Motor neuron (in vitro differentiated cells): ENCODE results near the gene PRR22. TPM values are rescaled to one million over a fixed set of nuclear protein-coding genes. Genes with fewer than 3 reads are reported as not detected.
"Not testable (repeated sequence)": the region's sequence is repeated elsewhere in the genome, so short reads cannot be mapped to it uniquely, and the experiment has no call there.

ENCODE experiments used
- ATAC-seq, 8 experiments: fragments of 200-7000 bp; cut with Tn5 transposase; replicated peaks in 6 of 8; 2 replicates each; pipeline ENCODE4 v1.8.0; 2021; ENCODE audit warnings: mild to moderate bottlenecking in 8 of 8, moderate library complexity in 8 of 8
- H3K27ac ChIP-seq, 2 donors: fragments of 250-450 bp; sonication (Bioruptor Pico); 2 replicates each; pipeline ENCODE4 v1.9.0; 2021; ENCODE audit warnings: antibody characterized with exemption in 2 of 2, mild to moderate bottlenecking in 2 of 2, moderate library complexity in 1 of 2
- H3K4me1 ChIP-seq, 2 donors: fragments of 250-450 bp; sonication (Bioruptor Pico); replicated peaks in 1 of 2; 2 replicates each; pipeline ENCODE4 v1.6.1; 2021; ENCODE audit warnings: antibody characterized with exemption in 2 of 2, mild to moderate bottlenecking in 2 of 2, moderate library complexity in 1 of 2
- H3K4me3 ChIP-seq, 5 donors: fragments of 250-450 bp; sonication (Bioruptor Pico); 2 replicates each; pipeline ENCODE4 v1.9.0; 2021; ENCODE audit warnings: antibody characterized with exemption in 5 of 5, mild to moderate bottlenecking in 5 of 5, moderate library complexity in 4 of 5
- WGBS, 10 experiments: fragments of 450-650 bp; shearing (Covaris generic); methylation state at CpG; one replicate each; pipeline ENCODE4 v1.0.0; 2022; 5-methylcytosine and 5-hydroxymethylcytosine counted together
- in situ Hi-C, 9 experiments: fragments of 400-800 bp; cut with MboI; loops; one replicate each; pipeline ENCODE4 v1.15.0; 2021; ENCODE audit warnings: low sequenced_read_pairs in 9 of 9, low pct_unique_long_range_greater_than_20kb in 2 of 9; ENCODE audit not compliant: unreplicated experiment in 9 of 9
- total RNA-seq, 8 experiments: library from RNA; unstranded; fragments of 300-600 nt; gene quantifications; 2 replicates each; pipeline versions ENCODE4 v1.2.3 to v1.2.4, GENCODE V29; 2022

PRR22 gene
- total RNA-seq, 8 experiments from 2014 or later: 0.43 to 5.7 (median 1.3) TPM

DNA sequence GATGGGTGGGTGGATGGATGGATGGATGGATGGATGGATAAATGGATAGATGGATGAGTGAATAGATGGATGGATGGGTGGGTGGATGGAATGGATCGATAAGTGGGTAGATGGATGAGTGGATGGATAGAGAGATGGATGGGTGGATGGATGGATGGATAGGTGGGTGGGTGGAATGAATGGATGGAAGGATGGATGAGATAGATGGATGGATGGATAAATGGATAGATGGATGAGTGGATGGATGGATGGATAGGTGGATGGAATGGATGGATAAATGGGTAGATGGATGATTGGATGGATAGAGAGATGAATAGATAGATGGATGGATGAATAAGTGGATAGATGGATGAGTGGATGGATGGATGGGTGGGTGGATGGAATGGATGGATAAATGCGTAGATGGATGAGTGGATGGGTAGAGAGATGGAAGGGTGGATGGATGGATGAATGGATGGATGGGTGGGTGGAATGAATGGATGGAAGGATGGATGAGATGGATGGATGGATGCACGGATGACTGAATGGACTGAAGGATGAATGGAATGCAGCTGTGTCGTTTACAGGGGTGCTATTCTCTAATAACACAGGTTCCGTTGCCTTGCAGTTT lies 21.8 kb downstream of the PRR22 start:
- in situ Hi-C loops: no loop called here
- Histone ChIP-seq H3K4me1 (no peaks in the 10 kb centered on the region), H3K27ac (no peak overlapping the region), H3K4me3 (no peak overlapping the region)
- WGBS, 10 experiments: 56 to 92% (median 77%) methylated on average over 1 to 5 of the region's 5 CpGs
- no peak for ATAC-seq

DNA sequence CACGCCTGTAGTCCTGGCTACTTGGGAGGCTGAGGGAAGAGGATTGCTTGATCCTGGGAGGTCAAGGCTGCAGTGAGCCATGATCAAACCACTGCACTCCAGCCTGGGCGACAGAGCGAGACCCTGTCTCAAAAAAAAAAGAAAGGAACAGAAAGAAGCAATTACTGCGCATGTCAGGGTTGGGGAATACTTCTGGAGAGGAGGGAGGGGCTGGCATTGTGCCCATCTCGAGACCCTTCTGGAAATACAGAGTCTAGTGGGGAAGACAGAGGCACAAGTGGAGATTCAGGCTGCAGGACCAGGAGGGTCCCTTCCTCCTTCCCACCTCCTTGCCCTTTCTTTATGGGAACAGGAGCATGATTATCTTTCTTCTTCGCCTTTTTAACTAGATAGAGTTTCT lies 30.8 kb downstream of the PRR22 start:
- no peak overlapping the region for H3K27ac ChIP-seq
- WGBS, 10 experiments: 0 to 86% (median 68%) methylated on average over 1 to 3 of the region's 6 CpGs; no CpG with 5 or more reads in 3 of the 10 experiments
- in situ Hi-C loops: no loop called here
- no peak overlapping the region for H3K4me3 ChIP-seq
- no peaks in the 10 kb centered on the region for H3K4me1 ChIP-seq
- no peak for ATAC-seq

DNA sequence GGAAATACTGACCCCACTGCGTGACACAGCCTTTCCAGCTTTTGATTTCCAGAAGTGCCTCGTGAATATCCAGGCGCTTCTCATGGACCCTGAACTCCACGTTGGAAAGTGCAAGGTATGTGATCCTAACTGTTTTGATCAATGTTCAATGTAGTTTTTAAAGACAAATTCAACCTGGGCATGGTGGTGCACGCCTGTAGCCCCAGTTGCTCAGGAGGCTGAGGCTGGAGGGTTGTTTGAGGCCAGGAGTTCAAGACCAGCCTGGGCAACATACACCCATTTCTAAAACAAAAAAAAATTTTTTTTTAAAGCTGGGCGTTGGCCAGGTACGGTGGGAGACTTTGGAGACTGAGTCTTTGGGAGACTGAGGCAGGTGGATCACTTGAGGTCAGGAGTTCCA lies 32.8 kb downstream of the PRR22 start:
- H3K27ac ChIP-seq: no peak overlapping the region
- in situ Hi-C loops: no loop called here
- WGBS, 10 experiments: 21 to 100% (median 82%) methylated on average over 2 to 7 of the region's 7 CpGs; no CpG with 5 or more reads in 2 of the 10 experiments
- no peak for ATAC-seq
- no peaks in the 10 kb centered on the region for H3K4me1 ChIP-seq
- H3K4me3 ChIP-seq: no peak overlapping the region

DNA sequence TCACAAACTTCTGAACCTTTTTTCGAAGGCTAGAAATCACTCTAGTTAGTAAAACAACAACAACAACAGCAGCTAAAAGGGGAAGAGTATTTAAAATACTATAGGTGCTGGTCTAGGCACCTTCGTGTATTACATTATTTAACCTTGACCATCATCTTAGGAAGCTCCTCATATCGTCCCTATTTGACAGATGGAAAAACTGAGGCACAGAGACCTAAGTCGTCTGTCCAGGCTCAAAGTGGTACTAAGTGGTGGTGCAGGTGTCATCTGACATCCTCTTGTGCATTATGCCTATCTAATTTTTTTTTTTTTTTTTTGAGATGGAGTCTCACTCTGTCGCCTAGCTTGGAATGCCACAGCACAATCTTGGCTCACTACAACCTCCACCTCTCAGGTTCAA lies 35.0 kb downstream of the PRR22 start:
- WGBS, 10 experiments: 33 to 100% (median 75%) methylated on average over 1 to 5 of the region's 5 CpGs
- Histone ChIP-seq H3K4me1 (no peaks in the 10 kb centered on the region), H3K27ac (no peak overlapping the region), H3K4me3 (no peak overlapping the region)
- no peak for ATAC-seq
- in situ Hi-C loops: no loop called here

DNA sequence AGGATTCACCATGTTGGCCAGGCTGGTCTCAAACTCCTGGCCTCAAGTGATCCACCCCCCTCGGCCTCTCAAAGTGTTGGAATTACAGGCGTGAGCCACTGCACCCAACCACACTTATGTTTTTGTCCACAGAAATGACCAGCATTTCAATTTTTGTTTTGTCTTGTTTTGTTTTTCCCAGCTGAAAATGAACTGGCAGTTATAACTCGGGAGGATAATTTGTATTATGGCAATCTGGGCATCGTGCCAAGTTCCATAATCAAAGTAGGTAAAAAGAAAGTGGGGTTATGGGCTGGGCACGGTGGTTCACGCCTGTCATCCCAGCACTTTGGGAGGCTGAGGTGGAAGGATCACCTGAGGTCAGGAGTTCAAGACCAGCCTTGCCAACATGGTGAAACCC lies 35.6 kb downstream of the PRR22 start:
- in situ Hi-C loops, H3K4me1 ChIP-seq, ATAC-seq, H3K27ac ChIP-seq, H3K4me3 ChIP-seq: not testable (repeated sequence)
- WGBS, 10 experiments: 17 to 92% (median 66%) methylated on average over 1 to 4 of the region's 6 CpGs; no CpG with 5 or more reads in 2 of the 10 experiments

DNA sequence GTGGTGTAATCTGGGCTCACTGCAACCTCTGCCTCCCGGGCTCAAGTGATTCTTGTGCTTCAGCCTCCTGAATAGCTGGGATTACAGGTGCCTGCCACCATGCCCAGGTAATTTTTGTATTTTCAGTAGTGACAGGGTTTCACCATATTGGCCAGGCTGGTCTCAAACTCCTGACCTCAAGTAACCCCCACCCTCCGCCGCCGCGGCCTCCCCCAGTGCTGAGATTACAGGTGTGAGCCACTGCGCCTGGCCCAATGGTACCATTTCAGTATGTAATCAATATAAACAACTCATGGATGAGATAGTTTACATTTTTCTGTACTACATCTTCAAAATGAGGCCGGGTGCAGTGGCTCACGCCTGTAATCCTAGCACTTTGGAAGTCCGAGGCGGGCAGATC lies 39.5 kb downstream of the PRR22 start:
- H3K4me3 ChIP-seq, H3K27ac ChIP-seq, in situ Hi-C loops, ATAC-seq, H3K4me1 ChIP-seq: not testable (repeated sequence)
- 55 to 94% (median 68%) methylated on average over 2 to 9 of the region's 10 CpGs; no CpG with 5 or more reads in 4 of the 10 experiments for WGBS, 10 experiments

DNA sequence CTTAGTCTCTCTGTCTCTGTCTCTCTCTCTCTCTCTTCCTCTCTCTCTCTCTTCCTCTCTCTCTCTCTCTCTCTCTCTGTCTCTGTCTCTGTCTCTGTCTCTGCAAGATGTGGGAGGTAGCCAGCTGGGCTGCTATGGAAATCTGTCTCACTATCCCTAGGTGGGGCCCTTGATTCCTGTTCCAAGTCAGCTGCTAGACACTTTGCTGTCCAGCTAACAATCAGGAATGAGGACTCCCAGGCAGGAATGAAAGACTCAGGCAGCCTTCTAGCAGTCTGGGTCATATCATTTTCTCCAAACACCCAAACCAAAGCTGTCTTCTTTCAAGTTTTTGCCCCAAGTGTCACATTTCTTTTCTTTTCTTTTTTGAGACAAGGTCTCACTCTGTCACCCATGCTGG lies 40.9 kb downstream of the PRR22 start:
- in situ Hi-C loops: no loop called here
- Histone ChIP-seq H3K4me1 (no peaks in the 10 kb centered on the region), H3K27ac (no peak overlapping the region), H3K4me3 (no peak overlapping the region)
- peak in 2 of 8 experiments; percentile 74 to 97 for ATAC-seq

DNA sequence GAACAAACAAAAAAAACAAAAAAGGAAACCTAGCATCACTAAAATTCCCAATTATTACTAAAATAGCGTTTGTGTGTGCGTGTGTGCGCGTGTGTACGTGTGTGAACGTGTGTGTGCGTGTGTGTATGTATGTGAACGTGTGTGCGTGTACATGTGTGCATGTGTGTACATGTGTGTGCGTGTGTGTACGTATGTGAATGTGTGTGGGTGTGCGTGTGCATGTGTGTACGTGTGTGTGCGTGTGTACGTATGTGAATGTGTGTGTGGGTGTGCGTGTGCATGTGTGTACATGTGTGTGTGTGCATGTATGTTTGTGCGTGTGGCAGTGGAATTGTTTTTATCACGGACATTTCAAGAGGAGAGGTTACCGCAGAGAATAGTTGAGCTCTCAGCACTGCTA lies 42.5 kb downstream of the PRR22 start:
- Histone ChIP-seq H3K4me1 (no peaks in the 10 kb centered on the region), H3K27ac (no peak overlapping the region), H3K4me3 (no peak overlapping the region)
- in situ Hi-C loops: no loop called here
- WGBS, 10 experiments: 36 to 91% (median 85%) methylated on average over 3 to 17 of the region's 19 CpGs; no CpG with 5 or more reads in 3 of the 10 experiments
- no peak for ATAC-seq

DNA sequence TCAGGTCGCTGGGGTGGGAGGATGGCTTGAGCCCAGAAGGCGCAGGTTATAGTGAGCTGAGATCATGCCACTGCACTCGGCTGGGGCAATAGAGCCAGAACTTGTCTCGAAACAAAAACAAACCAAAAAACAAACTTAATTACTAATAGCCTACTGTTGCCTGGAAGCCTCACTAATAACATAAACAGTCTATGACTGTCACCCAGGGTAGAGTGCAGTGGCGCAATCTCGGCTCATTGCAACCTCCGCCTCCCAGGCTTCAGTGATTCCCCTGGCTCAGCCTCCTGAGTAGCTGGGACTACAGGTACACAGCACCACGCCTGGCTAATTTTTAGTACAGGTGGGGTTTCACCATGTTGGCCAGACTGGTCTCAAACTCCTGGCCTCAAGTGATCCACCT lies 46.1 kb downstream of the PRR22 start:
- in situ Hi-C loops: no loop called here
- ATAC-seq: peak in 2 of 8 experiments; percentile 30 to 34
- H3K27ac ChIP-seq: no peak overlapping the region
- 29 to 100% (median 83%) methylated on average over 1 to 7 of the region's 8 CpGs; no CpG with 5 or more reads in 3 of the 10 experiments for WGBS, 10 experiments
- H3K4me1 ChIP-seq: no peaks in the 10 kb centered on the region
- H3K4me3 ChIP-seq: no peak overlapping the region

DNA sequence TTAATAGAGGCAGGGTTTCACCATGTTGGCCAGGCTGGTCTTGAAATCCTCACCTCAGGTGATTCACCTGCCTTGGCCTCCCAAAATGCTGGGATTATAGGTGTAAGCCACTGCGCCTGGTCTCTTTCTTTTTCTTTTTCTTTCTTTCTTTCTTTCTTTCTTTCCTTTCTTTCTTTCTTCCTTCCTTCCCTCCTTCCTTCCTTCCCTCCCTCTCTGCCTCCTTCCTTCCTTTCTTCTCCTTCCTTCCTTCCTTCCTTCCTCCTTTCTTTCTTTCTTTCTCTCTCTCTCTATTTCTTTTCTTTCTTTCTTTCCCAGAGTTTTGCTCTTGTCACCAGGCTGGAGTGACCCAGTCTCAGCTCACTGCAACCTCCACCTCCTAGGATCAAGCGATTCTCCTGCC lies 51.4 kb downstream of the PRR22 start:
- H3K27ac ChIP-seq, in situ Hi-C loops, H3K4me1 ChIP-seq, H3K4me3 ChIP-seq, ATAC-seq: not testable (repeated sequence)
- WGBS, 10 experiments: 50 to 100% (median 73%) methylated on average over 1 to 2 of the region's 2 CpGs; no CpG with 5 or more reads in 2 of the 10 experiments

Other genes starting within 250 kb of the PRR22 start
- 1 to 10 TPM in 5 of 8 experiments, under 1 TPM in 3; 0.46 to 2.6 (median 1.1) TPM for gene TINCR, start 216.8 kb downstream of the PRR22 start, total RNA-seq
- gene SAFB2, start 162.0 kb downstream of the PRR22 start, total RNA-seq: 10 to 100 TPM; 31.1 to 97.5 (median 50.6) TPM
- gene SAFB, start 161.7 kb downstream of the PRR22 start, total RNA-seq: 100 to 1,000 TPM in 3 of 8 experiments, 10 to 100 TPM in 5; 37.2 to 144 (median 73.5) TPM
- gene MICOS13, start 104.2 kb downstream of the PRR22 start, total RNA-seq: 10 to 100 TPM; 36.6 to 86.7 (median 54.2) TPM
- 10 to 100 TPM in 5 of 8 experiments, 1 to 10 TPM in 3; 4.6 to 28.1 (median 20.6) TPM for gene HSD11B1L, start 103.7 kb downstream of the PRR22 start, total RNA-seq
- 1,000 to 10,000 TPM; 1,024 to 1,875 (median 1,439) TPM for gene RPL36, start 94.5 kb downstream of the PRR22 start, total RNA-seq
- 100 to 1,000 TPM in 1 of 8 experiments, 10 to 100 TPM in 7; 49.8 to 109 (median 94.9) TPM for gene LONP1, start 64.6 kb downstream of the PRR22 start, total RNA-seq
- gene CATSPERD, start 64.1 kb downstream of the PRR22 start, total RNA-seq: under 1 TPM in 1 of 8 experiments, not detected in 7; 0.05 TPM
- 10 to 100 TPM in 7 of 8 experiments, 1 to 10 TPM in 1; 8.9 to 49.0 (median 20.2) TPM for gene DUS3L, start 6.4 kb upstream of the PRR22 start, total RNA-seq
- 1 to 10 TPM in 3 of 8 experiments, under 1 TPM in 3, not detected in 2; 0.49 to 2.7 (median 1.1) TPM for gene NRTN, start 20.3 kb upstream of the PRR22 start, total RNA-seq
- 1 to 10 TPM in 2 of 8 experiments, under 1 TPM in 5, not detected in 1; 0.35 to 2.2 (median 0.87) TPM for gene FUT6, start 55.0 kb upstream of the PRR22 start, total RNA-seq
- 1 to 10 TPM in 4 of 8 experiments, under 1 TPM in 2, not detected in 2; 0.21 to 4.5 (median 1.4) TPM for gene FUT3, start 66.7 kb upstream of the PRR22 start, total RNA-seq
- gene FUT5, start 85.8 kb upstream of the PRR22 start, total RNA-seq: 1 to 10 TPM in 1 of 8 experiments, under 1 TPM in 5, not detected in 2; 0.13 to 1.6 (median 0.44) TPM
- 100 to 1,000 TPM; 253 to 531 (median 343) TPM for gene NDUFA11, start 119.0 kb upstream of the PRR22 start, total RNA-seq
- 1 to 10 TPM; 1.8 to 5.2 (median 3.3) TPM for gene VMAC, start 120.1 kb upstream of the PRR22 start, total RNA-seq
- 10 to 100 TPM in 3 of 8 experiments, 1 to 10 TPM in 5; 3.1 to 62.5 (median 8.0) TPM for gene CAPS, start 129.5 kb upstream of the PRR22 start, total RNA-seq
- gene RANBP3, start 193.4 kb upstream of the PRR22 start, total RNA-seq: 10 to 100 TPM; 31.5 to 69.1 (median 41.0) TPM